ENCODE results near the gene CCDC121.
A peak's percentile ranks its signal among the peaks of the same experiment; 100 is the strongest.

The CCDC121 gene

GRCh38 chr2:27628767-27629709 lies at the start of gene CCDC121, which contains the start of gene GPN1:
CCDC121 (minus strand) TSS chr2:27629012; CDS start chr2:27627799, 1,213 bp downstream.
GPN1 (plus strand) TSS chr2:27629050; CDS start chr2:27629059, 9 bp downstream.
- DNase-seq: peak; percentile 92

GRCh38 chr2:27672723-27673486 lies 44.1 kb upstream of the CCDC121 start:
- DNase-seq: no peak

GRCh38 chr2:27671235-27671634 lies 42.4 kb upstream of the CCDC121 start:
- DNase-seq: no peak

GRCh38 chr2:27667446-27667845 lies 38.6 kb upstream of the CCDC121 start:
- no peak for DNase-seq

- DNase-seq: no peak
Measured at GRCh38 chr2:27664622-27665363, 36.0 kb upstream of the CCDC121 start.

GRCh38 chr2:27664154-27664574 lies 35.4 kb upstream of the CCDC121 start:
- DNase-seq: no peak

GRCh38 chr2:27663285-27664153 lies 34.7 kb upstream of the CCDC121 start, which contains the start of the genes SLC4A1AP and SUPT7L:
SLC4A1AP (plus strand) TSS chr2:27663889; CDS start chr2:27663915, 26 bp downstream.
SUPT7L (minus strand) TSS chr2:27663614; CDS start chr2:27662192, 1,422 bp downstream.
- peak; percentile 83 for DNase-seq

GRCh38 chr2:27661371-27661770 lies 32.6 kb upstream of the CCDC121 start:
- no peak for DNase-seq

GRCh38 chr2:27655155-27655951 lies 26.5 kb upstream of the CCDC121 start:
- no peak for DNase-seq

GRCh38 chr2:27653397-27653796 lies 24.6 kb upstream of the CCDC121 start:
- no peak for DNase-seq

GRCh38 chr2:27652790-27653189 lies 24.0 kb upstream of the CCDC121 start:
- no peak for DNase-seq

GRCh38 chr2:27652341-27652740 lies 23.5 kb upstream of the CCDC121 start:
- no peak for DNase-seq

- no peak for DNase-seq
Measured at GRCh38 chr2:27651056-27651455, 22.2 kb upstream of the CCDC121 start.

- DNase-seq: no peak
Measured at GRCh38 chr2:27647737-27648136, 18.9 kb upstream of the CCDC121 start.

- no peak for DNase-seq
Measured at GRCh38 chr2:27647289-27647688, 18.5 kb upstream of the CCDC121 start.

- DNase-seq: no peak
Measured at GRCh38 chr2:27645197-27645596, 16.4 kb upstream of the CCDC121 start.

GRCh38 chr2:27640722-27641245 lies 12.0 kb upstream of the CCDC121 start:
- DNase-seq: peak; percentile 93

- DNase-seq: no peak
Measured at GRCh38 chr2:27638709-27639108, 9.9 kb upstream of the CCDC121 start.

- no peak for DNase-seq
Measured at GRCh38 chr2:27638037-27638637, 9.3 kb upstream of the CCDC121 start.

GRCh38 chr2:27636766-27637165 lies 8.0 kb upstream of the CCDC121 start:
- no peak for DNase-seq
